GM18951 (cell line): ENCODE data around the gene GIGYF2.
"Not testable (repeated sequence)": the region's sequence is repeated elsewhere in the genome, so short reads cannot be mapped to it uniquely, and the experiment has no call there.

Source experiments
- POLR2A ChIP-seq: IDR thresholded peaks from 4 replicates; pipeline ENCODE4 v1.6.1; 2011; ENCODE audit warnings: mild to moderate bottlenecking; ENCODE audit not compliant: insufficient read length, insufficient read depth; ENCODE audit errors: extremely low read depth
- in situ Hi-C: fragments of 300-500 bp; cut with MboI; formaldehyde crosslinking; loops from one replicate; pipeline ENCODE4 v1.12.0; 2022; ENCODE audit warnings: low sequenced_read_pairs, mixed read lengths, inconsistent platforms; ENCODE audit not compliant: unreplicated experiment

GIGYF2 gene

DNA sequence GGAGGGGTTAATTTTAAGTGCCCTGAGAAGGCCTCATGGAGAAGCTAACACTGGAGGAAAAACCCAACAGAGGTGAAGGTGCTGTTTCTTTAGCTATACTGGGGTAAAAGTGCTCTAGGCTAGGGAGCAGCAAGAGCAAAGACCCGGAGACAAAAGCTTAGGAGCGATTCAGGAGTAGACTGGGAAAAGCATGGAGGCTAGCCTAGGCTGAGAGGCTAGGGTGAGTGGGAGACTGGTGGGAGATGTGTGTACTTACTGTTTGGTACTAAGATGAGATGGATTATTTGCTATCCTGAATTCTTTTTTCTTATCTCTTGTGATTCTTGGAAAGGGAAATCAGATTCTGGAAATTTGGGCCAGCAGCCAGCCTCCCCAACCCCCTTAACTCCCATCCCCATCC, 2.0 kb downstream of the GIGYF2 start:
- in situ Hi-C loops: no loop called here
- TF ChIP-seq POLR2A: no peak

GRCh38 chr2:232700154-232700553, 3.0 kb downstream of the GIGYF2 start:
- in situ Hi-C loops: no loop called here
- TF ChIP-seq POLR2A: no peak

- in situ Hi-C loops: no loop called here
- no peak for TF ChIP-seq POLR2A
Observed at GRCh38 chr2:232707076-232707475, 9.9 kb downstream of the GIGYF2 start.

DNA sequence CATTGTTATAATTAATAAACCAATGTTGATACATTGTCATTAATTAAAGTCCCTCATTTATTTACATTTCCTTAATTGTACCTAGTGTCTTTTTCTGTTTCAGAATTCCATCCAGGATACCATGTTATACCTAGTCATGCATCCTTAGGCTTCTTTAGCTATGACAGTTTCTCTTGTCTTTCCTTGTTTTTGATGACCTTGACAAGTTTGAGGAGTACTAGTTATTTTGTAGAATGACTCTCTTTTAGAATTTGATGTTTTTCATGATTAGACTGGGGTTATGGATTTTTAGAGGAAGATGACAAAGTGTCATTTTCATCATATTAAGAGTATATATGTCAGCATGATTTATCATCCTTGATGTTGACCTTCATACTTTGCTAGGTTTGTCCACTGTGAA, 16.4 kb downstream of the GIGYF2 start:
- in situ Hi-C loops: no loop called here
- TF ChIP-seq POLR2A: no peak

GRCh38 chr2:232714969-232715368, 17.8 kb downstream of the GIGYF2 start:
- in situ Hi-C loops: no loop called here
- TF ChIP-seq POLR2A: no peak

DNA sequence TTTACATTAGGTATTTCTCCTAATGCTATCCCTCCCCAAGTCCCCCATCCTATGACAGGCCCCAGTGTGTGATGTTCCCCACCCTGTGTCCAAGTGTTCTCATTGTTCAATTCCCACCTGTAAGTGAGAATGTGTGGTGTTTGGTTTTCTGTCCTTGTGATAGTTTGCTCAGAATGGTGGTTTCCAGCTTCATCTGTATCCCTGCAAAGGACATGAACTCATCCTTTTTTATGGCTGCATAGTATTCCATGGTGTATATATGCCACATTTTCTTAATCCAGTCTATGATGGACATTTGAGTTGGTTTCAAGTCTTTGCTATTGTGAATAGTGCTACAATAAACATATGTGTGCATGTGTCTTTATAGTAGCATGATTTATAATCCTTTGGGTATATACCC, 22.9 kb downstream of the GIGYF2 start:
- in situ Hi-C loops: not testable (repeated sequence)

DNA sequence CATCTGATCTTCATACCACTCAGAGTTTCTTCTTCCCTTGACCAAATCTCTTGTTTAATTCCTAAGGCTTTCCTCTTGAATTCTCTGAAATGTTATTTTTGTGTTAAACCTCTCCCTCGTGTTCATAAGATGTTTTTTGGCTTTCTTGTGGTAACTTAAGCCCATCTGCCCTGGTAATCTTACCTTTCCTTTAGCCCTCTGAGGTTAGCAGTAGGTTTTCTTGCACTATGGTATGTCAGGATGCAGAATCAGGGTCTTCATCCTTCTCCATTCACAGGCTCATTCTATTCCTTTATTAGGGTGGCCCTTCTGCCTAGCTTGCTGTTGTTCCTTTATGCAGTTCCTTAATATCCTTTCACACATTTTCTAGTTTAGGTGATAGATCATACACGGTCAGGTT, 24.1 kb downstream of the GIGYF2 start:
- in situ Hi-C loops: no loop called here
- TF ChIP-seq POLR2A: no peak

- in situ Hi-C loops: no loop called here
- no peak for TF ChIP-seq POLR2A
Observed at GRCh38 chr2:232721882-232722281, 24.8 kb downstream of the GIGYF2 start.

- in situ Hi-C loops: no loop called here
- TF ChIP-seq POLR2A: no peak
Observed at GRCh38 chr2:232723027-232723426, 25.9 kb downstream of the GIGYF2 start.

- TF ChIP-seq POLR2A: no peak
- in situ Hi-C loops: no loop called here
Observed at GRCh38 chr2:232728785-232729184, 31.7 kb downstream of the GIGYF2 start.

DNA sequence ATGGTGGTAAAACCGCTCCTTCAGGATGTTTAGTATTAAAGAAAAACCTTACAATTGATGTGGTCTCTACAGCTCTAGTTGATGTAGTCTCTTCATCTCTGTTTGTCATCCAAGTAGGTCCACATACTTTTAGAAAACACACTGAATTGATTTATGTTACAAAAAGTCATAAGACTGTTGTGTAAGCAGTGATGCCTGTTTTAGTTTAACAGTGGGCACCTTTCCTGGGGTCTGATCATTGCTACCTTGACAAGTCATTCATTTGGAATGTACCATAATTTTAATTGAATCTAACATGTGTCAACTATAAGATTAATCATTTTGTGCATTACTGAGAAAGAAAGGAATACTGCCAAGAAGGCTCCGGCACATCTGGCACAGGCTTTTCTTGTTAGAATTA, 34.3 kb downstream of the GIGYF2 start:
- in situ Hi-C loops: no loop called here
- no peak for TF ChIP-seq POLR2A

DNA sequence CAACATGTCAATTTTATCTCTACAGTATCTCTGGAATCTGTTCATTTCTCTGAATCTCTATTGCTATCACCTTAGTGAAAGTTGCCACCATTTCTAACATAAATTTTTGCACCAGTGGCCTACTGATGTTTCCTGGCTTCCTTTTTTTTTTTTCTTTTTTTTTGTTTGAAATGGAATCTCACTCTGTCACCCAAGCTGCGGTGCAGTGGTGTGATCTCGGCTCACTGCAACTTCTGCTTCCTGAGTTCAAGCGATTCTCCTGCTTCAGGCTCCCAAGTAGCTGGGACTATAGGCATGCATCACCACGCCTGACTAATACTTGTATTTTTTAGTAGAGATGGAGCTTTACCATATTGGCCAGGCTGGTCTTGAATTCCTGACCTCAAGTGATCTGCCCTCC, 44.2 kb downstream of the GIGYF2 start:
- in situ Hi-C loops: no loop called here
- no peak for TF ChIP-seq POLR2A

DNA sequence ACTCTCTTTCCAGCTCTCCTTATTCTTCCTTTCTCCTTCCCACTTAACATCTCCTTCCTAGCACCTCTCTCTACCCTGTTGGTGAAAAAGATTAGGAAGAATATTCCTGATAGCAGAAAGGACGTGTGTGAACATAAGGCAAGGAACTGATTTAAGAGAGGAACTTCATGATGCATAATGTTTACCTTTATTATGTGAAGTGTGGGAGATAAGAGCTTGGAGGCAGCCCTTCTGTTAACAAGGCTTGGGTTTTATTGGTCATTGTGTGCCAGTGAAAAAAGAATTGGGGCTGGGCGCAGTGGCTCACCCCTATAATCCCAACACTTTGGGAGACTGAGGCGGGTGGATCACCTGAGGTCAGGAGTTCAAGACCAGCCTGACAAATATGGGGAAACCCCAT, 44.8 kb downstream of the GIGYF2 start:
- no peak for TF ChIP-seq POLR2A
- in situ Hi-C loops: no loop called here

GRCh38 chr2:232744963-232745362, 47.8 kb downstream of the GIGYF2 start:
- TF ChIP-seq POLR2A: no peak
- in situ Hi-C loops: no loop called here

DNA sequence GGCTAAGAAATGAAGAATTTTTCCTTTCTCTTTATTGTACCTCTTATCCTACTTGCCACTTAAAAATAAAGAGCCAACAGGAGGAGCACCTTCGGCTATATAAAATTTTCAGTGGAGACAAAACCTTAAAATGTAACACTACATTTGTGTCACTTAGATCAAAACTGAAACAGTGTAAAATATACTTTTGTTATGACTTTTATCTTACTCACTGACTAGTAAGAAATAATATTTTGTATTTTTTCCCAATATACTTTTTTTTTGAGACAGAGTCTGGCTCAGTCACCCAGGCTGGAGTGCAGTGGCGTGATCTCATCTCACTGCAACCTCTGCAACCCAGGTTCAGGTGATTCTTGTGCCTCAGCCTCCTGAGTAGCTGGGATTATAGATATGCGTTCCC, 50.9 kb downstream of the GIGYF2 start:
- in situ Hi-C loops: no loop called here
- no peak for TF ChIP-seq POLR2A

DNA sequence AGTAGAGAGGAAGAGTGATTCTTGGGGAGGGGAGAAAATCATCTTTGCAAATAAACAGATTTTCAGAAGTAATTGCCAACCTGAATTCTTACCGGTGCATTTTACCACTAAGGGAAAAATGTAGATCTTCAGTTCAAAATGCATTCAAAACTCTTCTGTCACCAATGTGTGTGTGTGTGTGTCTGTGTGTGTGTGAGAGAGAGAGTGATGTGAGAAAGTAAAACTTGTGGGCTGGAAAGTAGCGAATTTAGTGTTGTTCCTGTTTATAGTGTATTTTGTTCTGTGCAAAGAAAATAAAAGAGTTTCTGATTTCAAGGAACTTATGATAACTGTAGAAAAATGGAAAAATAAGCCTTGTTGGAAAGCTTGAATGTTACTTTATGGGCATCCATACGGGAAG, 52.2 kb downstream of the GIGYF2 start:
- in situ Hi-C loops: no loop called here

GRCh38 chr2:232750135-232750671, 53.1 kb downstream of the GIGYF2 start:
- in situ Hi-C loops: no loop called here

More for the DNA sequence above, 52.2 kb downstream of the GIGYF2 start:
- TF ChIP-seq POLR2A: no peak

More at GRCh38 chr2:232750135-232750671, 53.1 kb downstream of the GIGYF2 start:
- TF ChIP-seq POLR2A: no peak
